ENCODE measurements around the gene POLR1G. TPM values are rescaled to one million over a fixed set of nuclear protein-coding genes. Genes with fewer than 3 reads are reported as not detected.

POLR1G gene
- total and polyA plus RNA-seq, 9 of the 15 experiments (the other 6 are each of a cell fraction or from before 2014, with no cell fraction given), result 3.0 to 50.1 (median 27.4) TPM

DNA sequence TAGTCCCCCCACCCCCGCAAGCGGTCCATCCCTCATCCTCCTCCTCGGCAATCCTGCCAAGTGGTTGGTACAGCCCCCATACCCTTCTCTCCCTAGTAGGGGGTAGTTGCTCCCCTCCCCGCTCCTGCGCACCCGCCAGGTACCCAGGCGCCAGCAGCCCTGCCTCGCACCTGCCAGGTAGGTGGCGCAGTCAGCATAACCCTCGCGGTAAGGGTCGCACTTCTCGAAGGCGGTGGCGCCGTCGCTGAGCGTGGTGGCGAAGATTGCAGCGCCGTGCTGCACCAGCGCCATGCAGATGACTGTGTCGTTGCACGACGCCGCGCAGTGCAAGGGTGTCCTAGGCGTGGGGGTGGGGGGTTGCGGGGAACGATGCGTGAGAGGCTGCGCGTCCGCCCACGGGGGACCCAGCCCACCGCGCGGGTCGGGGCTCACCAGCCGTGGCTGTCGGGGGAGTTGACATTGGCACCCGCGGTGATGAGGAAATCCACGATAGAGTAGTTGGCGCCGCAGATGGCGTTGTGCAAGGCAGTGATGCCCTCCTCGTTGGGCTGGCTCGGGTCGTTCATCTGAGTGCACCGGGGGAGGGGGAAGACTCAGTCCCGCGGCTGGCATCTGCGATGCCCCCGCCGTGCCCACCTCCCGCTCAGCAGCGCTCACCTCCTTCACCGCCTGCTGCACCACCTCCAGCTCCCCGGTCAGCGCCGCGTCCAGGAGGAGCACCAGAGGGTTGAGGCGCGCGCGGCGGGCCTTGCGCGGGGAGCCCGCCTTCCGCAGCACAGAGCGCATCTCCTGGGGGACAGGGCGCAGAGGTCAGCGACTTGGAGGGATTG, 20.8 kb upstream of the POLR1G start:
- BruUV-seq (replicated peaks), result no TSS peak
- Histone ChIP-seq H4K20me1 (replicated peaks; ENCODE audit: control insufficient read depth, insufficient read depth, low read length) (no peaks in the 10 kb centered on the region), H3K9ac (ENCODE audit: insufficient read depth in 1 of 2, low read depth in 2 of 2, low read length in 2 of 2) (no peak overlapping the region), H3K9me1 (ENCODE audit: control insufficient read depth, insufficient read depth, low read length) (no peaks in the 10 kb centered on the region), H3K4me3 (no peak overlapping the region), H3K9me3 (replicated peaks; ENCODE audit: control insufficient read depth, insufficient read depth, low read depth, low read length) (no peaks in the 10 kb centered on the region), H3K4me1 (replicated peaks in 1 of 2; ENCODE audit: control insufficient read depth in 2 of 2, insufficient read depth in 2 of 2, low read length in 2 of 2) (peaks cover 0 to 20% of the 10 kb centered on the region in 2 experiments; a peak in 2 of 5 replicates), H3K79me2 (ENCODE audit: control insufficient read depth, insufficient read depth, low read length) (no peaks in the 10 kb centered on the region), H3K36me3 (ENCODE audit: control insufficient read depth, insufficient read depth, low read length) (no peaks in the 10 kb centered on the region), H3K4me2 (ENCODE audit: insufficient read depth, low read length) (no peak overlapping the region), H3K27me3 (ENCODE audit: control insufficient read depth in 2 of 2, insufficient read depth in 2 of 2, low read length in 2 of 2) (peaks cover 0 to 14% of the 10 kb centered on the region in 2 experiments; a peak in 3 of 5 replicates), H3K27ac (ENCODE audit: extremely low read depth, low read depth, low read length) (no peak overlapping the region), H2AFZ (ENCODE audit: low read depth, low read length) (no peak overlapping the region)
- in situ Hi-C loops (cut with MboI) (no loop called here), intact Hi-C loops (cut with micrococcal nuclease) (no loop called here)
- FAIRE-seq (no peak), ATAC-seq (no peak), DNase-seq (ENCODE audit: extremely low read depth in 1 of 4, low spot score in 3 of 4) (peak in 2 of 4 experiments; percentile 6 to 10)
- POLR2A ChIA-PET, result interaction anchor here (0.7 kb wide), 1 partner anchor 11 kb away, joined by 3 read pairs; no protein-coding TSS in a partner anchor
- 55% methylated on average over 44 of the region's 75 CpGs for WGBS (ENCODE audit: insufficient coverage, low coverage, missing lambda C conversion rate)
- CTCF ChIA-PET (ENCODE audit: low intra/inter-chr PET ratio), result no interaction called here
- TF ChIP-seq POLR2G (IDR thresholded peaks at IDR 0.05; ENCODE audit: low read depth, low read length) (peak; percentile 59), SLC30A9 (CRISPR knock-in tag; IDR thresholded peaks at IDR 0.05) (no peak), ZNF282 (CRISPR knock-in tag; IDR thresholded peaks at IDR 0.05) (no peak)
- TF ChIP-seq, protein P1, sequence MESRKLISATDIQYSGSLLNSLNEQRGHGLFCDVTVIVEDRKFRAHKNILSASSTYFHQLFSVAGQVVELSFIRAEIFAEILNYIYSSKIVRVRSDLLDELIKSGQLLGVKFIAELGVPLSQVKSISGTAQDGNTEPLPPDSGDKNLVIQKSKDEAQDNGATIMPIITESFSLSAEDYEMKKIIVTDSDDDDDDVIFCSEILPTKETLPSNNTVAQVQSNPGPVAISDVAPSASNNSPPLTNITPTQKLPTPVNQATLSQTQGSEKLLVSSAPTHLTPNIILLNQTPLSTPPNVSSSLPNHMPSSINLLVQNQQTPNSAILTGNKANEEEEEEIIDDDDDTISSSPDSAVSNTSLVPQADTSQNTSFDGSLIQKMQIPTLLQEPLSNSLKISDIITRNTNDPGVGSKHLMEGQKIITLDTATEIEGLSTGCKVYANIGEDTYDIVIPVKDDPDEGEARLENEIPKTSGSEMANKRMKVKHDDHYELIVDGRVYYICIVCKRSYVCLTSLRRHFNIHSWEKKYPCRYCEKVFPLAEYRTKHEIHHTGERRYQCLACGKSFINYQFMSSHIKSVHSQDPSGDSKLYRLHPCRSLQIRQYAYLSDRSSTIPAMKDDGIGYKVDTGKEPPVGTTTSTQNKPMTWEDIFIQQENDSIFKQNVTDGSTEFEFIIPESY (CRISPR knock-in tag; IDR thresholded peaks at IDR 0.05), result peak; percentile 55; the same call in 1 of the 2 replicates
- TF ChIP-seq, protein P2, sequence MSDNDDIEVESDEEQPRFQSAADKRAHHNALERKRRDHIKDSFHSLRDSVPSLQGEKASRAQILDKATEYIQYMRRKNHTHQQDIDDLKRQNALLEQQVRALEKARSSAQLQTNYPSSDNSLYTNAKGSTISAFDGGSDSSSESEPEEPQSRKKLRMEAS (CRISPR knock-in tag; IDR thresholded peaks at IDR 0.05), result 0 out of 2 replicates have a peak, but pooled peaks have one; percentile 15

Data from K562 (cell line).